ENCODE data around the gene SASH3.

SASH3 gene

DNA sequence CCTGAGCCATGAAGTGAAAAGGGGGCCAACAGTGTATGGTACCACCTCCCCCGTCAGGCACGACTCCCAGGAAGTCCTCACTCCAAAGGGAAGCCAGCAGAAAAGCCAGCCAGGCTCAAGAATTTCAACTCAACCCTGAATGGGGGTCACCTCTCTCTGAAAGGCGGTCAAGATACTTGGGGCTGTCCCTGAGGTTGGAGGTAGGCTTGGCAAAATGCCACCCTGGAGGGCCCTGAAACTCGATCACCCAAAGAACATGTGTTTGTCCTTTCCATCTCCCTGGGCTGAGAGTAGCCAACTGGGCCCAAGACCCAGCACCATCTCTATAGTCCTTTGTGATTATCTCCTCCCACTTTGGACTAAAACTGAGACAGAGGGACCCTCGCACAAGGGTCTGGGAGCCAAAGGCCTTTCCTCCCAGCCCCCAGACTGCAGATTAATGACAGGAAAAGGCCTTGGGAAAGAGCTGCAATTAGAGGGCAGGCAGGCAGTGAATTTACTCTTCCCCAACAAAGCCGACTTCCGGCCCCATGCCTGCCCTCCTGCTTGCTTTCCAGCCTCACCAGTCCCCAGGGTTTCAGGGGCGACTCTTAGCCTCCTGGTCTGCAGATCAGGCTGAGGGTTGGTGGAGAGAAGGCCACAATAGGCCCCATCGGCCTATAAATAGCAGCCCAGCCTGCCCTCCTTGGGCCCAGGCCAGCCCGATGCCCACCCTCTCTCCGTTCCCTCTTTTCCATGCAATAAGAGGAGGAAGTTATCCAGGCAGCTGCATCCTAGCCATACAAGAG lies 5.6 kb downstream of the SASH3 start:
- DNase-seq, result no peak

DNA sequence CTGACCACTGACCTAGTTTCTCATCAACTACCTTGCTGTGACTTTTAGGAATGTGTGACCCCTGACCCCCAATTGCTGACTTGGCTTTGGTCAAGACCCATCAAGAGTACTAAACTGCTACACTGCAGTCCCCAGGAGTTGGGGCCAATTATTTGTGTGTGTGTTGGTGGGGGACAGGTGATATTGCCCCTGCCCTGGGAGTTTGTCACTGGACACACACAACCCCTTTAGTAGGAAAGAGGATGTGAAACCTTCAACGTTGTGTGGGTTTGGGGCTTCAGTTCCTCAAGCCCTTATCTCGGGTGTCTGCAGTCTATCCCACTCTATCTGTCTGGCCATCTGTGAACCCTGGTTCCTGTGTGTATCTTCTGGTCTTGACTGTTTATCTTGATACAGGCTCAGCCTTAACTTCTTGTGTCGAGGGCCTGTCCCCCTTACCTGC lies 6.5 kb downstream of the SASH3 start:
- no peak for DNase-seq

DNA sequence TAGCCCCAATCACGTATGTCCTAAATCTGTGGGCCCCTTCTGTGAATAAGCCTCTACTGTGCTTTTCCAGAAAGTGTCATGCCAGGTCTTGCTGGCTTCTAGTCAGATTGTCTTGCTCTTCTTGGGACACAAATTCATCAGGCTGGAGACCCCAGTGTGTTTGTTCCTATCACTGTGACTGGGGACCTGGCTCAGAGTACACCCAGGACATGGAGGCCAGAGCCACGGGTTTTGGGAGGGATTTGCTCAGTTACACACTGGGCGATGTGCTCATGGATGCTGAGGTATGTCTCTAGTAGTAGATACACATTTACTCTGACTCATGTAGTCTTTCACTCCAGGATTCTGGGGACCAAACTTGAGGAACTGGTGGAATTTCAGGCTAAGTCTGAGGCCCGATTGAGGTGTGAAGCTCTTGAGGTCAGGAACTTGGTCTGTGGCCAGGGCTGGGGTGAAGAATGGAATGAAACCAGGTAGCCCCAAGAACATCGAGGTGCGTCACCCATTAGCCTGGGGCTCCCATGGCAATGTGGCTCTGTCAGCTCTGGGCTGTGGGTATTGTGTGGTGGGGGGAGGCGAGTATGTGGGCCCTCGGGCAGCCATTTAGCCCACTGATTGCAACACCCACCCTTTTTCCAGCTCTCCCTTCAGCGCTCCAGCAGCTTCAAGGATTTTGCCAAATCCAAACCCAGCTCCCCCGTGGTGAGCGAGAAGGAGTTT lies 7.7 kb downstream of the SASH3 start:
- DNase-seq, result no peak

DNA sequence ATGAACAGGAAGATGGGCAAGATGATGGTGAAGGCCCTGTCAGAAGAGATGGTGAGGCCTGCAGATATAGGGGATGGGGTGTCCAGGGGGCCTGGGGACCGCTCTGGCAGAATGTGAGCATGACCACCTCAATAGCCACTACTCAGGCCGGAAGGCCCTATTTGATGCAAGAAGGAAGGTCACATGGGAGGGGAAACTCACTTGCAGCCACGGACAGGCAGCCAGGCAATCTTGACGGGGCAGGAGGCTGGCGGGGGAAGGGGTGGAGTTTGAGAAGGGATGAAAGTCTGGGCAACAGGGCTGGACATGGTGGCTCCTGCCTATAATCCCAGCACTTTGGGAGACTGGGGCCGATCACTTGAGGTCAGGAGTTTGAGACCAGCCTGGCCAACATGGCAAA lies 8.8 kb downstream of the SASH3 start:
- DNase-seq, result no peak

DNA sequence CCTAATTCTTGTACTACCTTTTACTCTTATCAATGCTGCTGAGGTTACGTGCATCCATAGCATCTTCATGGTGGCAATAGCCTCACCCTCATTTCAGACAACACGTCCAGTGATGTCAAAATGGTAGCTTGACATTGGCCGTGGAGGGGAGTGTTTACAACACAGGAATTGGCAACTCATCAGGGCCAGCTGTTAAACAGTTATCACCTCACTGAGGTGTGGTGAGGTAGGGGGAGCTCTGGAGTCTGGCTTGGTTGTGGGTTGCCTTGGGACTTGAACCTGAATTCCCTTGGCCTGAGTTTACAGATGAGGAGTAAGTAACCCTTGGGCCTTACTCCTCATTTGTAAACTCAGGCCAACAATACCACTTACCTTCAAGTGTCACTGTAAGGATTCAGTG lies 10.4 kb downstream of the SASH3 start:
- no peak for DNase-seq

DNA sequence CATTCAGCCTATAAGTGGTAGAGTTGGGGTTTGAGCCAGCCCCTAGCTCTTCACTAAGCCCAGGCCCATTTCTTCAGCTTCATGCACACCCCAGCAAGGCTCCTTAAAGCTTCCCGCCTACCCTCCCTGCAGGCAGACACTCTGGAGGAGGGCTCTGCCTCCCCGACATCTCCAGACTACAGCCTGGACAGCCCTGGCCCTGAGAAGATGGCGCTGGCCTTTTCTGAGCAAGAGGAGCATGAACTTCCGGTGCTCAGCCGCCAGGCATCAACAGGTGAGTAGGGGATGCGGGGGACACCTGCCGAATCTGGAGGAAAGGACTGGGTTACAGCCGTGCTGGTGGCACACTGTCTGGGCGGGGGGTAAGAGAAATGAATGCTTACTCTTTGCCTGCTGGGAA lies 11.1 kb downstream of the SASH3 start:
- DNase-seq, result no peak

DNA sequence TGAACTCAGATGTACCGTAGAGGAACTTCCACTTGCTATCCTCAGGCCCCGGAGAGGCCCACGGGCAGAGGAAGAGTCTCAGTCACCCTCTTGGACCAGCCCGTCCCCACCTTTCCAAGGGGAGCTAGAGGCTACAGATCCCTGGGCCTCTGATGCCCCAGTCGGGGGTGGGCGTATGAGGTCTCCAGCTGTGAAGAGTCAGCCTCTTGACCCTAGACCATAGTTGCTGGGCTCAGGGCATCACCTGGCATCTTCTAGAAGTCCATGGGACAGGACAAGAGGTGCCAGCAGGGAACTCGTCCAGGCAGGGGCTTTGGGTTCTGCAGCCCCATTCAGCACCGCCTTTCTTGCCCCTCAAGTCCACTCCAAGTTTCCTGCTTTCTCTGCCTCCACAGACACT lies 11.6 kb downstream of the SASH3 start:
- DNase-seq, result no peak

DNA sequence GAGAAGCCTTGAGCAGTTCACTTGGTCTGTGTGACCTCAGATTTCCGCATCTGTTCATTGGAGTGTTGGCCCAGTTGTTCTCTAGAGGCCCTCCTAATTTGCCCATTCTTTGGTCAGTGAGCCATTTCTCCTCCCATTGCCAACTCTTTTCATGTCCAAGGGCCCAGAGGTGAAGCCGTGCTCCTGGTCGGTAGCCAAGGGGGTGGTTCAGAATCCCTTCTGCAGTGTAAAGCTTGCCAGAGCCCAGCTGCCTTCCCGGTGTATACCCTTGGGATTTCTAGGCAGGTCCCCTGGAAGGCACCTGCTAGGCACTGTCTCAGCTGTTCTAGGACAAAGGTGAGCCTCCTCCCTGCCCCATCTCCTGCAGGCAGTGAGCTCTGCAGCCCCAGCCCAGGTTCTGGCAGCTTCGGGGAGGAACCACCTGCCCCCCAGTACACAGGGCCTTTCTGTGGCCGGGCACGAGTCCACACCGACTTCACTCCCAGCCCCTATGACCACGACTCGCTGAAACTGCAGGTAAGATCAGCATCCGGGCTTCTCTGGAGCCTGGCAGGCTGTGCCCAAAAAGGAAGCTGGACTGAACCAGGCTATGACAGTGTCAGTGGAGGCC lies 12.3 kb downstream of the SASH3 start:
- DNase-seq, result no peak

DNA sequence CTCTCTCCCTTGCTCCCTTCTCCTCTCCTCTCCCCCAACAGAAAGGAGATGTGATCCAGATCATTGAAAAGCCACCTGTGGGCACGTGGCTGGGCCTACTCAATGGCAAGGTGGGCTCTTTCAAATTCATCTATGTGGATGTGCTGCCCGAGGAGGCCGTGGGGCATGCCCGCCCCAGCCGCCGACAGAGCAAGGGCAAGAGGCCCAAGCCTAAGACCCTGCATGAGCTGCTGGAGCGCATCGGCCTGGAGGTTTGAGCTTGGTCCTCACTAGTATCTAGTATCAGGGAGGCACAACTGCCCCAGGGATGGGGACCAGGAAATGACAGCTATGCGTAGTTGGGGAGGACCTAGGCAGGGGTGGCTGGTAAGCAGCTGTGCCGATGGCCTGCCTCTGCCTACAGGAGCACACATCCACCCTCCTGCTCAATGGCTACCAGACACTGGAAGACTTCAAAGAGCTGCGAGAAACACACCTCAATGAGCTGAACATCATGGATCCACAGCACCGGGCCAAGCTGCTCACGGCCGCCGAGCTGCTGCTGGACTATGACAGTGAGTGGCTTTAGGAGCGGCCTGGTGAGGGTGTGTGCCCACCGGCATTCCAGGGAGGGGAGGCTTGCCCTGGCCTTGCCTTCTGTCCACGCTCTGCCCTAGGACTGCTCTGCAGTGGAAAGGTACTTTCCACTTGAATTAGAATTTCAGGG lies 13.0 kb downstream of the SASH3 start:
- no peak for DNase-seq

DNA sequence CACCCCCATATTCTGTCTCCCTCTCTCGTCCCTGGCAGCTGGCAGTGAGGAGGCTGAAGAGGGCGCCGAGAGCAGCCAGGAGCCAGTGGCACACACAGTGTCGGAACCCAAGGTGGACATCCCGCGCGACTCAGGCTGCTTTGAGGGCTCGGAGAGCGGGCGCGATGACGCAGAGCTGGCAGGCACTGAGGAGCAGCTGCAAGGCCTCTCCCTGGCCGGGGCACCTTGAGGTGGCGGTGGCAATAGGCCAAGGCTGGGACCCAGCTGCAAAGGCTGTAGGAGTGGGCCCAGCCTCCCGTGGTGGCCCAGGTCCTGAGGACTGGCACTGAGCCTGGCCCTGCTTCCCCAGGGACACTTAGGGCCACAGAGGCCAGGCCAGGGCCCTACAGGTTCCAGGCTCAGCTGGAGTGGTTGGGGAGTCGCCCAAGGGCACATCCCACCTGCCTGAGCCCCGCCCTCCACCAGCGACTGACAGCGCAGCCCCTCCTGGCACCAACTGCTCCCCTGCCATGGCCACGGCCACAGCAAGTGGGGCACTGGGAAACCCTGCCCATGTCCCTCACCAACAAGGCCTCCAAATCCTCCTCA lies 13.9 kb downstream of the SASH3 start:
- no peak for DNase-seq

DNA sequence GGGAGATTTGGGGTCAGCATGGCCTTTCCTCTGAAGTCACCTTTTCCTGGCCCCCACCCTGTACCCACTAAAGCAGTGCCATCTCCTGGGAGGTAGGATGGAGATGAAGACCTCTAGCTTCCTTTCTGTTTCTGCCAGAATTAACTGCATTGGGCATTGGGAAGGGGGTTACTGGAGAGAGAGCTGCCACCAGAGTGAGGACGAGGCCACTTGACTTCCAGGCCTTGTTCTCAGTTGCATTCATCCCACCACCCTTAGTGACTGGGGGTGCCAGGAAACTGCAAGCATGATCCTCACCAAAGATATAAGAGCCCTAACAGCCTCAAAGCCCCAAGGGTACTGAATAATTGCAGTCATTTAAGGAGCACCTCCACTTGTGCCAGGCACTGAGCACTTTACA lies 15.8 kb downstream of the SASH3 start:
- DNase-seq, result no peak

DNA sequence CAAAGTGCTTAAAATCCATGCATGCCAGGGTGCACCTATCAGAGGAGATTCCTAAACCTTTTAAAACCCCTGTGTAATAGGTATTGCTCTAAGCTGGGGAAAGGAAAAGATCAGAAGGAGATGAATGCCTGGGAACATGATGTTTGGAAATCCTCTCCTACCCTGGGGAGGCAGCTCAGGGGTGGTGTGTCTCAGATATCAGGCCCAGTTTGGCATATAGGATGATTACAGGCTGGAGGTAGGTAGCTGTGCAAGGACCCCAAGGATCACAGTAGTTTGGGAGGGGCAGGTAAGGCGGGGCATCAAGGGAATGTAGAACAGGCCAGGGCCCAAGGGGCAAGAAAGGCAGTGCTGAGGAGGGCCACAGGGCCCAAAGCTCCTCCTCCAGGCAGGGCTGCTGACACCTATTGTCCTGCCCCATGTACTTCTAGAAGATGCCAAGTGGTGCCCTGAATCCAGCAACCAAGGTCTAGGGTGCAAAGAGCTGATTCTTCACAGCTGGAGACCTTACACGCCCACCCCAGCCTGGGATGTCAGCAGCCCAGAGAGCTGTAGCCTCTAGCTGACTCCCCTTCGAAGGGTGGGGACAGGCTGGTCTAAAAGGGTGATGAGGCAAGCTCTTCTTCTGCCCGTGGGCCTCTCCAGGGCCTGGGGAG lies 17.6 kb downstream of the SASH3 start:
- DNase-seq, result no peak

DNA sequence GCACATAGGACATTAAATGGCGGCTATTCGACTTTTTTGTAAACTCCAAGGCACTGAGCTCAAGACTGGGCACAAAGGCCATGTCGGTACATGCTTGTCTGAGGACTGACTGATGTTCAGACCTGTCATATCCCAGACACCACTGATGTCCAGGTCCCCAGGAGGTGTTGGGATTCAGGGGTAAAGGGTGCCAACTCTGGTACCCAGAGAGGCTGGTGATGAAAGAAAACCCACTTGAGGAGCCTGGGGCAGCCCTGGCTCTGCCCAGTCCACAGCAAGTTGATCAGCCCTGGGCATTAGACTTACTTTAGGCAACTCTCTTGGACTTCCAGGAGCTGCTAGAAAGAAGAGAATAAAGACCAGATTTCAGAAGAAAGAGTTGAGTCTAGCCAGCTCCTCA lies 18.7 kb downstream of the SASH3 start:
- no peak for DNase-seq

DNA sequence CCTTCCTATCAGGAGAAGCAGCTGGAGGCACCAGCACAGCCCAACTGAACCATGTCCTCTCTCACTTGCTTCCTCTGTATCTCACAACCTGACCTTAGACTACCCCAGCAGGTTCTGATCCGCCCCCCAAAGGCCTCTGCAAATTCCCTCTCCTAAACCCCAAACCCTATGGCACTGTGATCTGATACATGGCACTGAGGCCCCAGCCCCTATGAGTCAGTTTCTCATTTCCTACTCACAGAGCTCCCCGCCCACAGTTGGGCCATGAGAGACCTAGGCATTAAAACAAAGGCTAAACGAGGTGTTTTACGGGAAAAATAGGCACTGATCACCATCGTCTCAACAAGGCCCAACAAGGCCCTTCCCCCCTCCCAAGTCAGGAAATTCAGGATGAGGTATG lies 19.1 kb downstream of the SASH3 start:
- DNase-seq, result no peak

DNA sequence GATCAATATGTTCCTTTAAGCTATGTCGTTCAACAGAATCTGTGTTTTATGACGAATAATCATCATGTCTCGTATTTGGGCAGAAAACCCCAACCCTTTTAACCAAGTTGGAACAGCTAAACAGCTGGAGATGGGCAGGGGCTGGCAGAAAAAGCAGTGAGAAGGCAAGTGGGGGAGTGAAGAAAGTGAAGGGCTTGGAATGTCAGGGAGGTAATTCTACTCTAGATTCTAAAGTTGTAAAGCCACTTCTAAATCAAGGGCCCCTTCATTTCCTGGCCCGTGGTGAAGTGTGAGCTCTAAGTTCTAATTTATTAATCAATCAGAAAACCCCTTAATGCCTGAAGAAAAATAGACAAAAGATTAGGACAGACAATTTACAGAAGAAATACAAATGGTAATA lies 20.4 kb downstream of the SASH3 start:
- DNase-seq, result no peak

DNA sequence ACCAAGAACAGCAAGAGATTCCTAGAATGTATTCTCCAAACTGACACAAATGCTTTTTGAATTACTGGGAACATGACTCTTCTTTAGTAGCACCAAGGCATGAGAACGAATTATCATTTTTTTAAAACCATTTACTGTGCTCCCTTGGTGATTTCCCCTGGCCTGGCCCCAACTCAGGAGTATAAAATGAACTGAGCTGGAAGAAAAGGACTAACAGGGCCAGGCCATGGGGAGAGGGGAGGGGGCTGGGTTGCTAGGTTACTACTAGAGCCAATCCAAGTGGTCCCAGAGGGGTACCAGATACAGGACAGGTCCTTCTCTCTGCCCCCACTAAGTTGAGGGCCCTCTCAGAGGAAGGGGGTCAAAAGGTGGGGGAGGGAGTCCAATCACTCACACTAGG lies 23.1 kb downstream of the SASH3 start:
- DNase-seq, result no peak

DNA sequence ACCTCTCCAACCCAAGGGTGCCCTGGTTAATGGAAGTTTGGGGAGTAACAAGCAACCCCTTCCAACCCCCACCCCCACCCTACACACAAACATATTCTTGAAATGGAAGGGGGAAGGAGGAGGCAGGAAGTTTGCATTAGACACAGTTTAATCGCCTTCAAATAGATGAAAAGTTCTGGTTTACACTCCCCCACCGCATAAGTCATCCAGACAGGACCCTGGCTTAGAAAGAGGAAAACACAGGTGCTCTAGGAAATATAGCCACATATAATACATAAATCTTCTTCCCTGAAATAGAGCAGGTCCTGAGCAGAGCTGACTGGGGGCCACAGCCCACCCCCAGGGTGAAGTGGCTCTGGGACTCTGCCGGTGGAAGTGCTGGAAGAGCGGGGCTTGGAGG lies 25.1 kb downstream of the SASH3 start:
- DNase-seq, result no peak

DNA sequence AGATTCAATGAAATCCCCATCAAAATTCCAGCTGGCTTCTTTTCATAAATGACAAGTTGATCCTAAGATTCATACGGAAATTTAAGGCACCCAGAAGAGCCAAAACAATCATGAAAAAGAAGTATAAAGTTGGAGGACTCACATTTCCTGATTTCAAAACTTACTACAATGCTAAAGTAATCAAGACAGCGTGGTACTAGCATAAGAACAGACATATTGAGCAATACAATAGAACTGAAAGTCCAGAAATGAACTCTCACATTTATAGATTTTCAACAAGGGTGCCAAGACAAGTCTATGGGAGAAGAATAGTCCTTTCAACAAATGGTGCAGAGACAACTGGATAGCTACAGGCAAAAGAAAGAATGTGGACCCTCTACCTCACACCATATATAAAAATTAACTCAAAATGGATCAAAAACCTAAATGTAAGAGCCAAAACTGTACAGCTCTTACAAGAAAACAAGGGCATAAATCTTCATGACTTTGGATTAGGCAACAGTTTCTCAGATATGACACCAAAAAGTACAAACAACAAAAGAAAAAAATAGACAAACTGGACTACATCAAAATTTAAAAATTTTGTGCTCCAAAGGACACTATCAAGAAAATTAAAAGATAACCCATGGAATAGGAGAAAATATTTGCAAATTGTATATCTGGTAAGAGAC lies 28.5 kb downstream of the SASH3 start:
- DNase-seq, result no peak

DNA sequence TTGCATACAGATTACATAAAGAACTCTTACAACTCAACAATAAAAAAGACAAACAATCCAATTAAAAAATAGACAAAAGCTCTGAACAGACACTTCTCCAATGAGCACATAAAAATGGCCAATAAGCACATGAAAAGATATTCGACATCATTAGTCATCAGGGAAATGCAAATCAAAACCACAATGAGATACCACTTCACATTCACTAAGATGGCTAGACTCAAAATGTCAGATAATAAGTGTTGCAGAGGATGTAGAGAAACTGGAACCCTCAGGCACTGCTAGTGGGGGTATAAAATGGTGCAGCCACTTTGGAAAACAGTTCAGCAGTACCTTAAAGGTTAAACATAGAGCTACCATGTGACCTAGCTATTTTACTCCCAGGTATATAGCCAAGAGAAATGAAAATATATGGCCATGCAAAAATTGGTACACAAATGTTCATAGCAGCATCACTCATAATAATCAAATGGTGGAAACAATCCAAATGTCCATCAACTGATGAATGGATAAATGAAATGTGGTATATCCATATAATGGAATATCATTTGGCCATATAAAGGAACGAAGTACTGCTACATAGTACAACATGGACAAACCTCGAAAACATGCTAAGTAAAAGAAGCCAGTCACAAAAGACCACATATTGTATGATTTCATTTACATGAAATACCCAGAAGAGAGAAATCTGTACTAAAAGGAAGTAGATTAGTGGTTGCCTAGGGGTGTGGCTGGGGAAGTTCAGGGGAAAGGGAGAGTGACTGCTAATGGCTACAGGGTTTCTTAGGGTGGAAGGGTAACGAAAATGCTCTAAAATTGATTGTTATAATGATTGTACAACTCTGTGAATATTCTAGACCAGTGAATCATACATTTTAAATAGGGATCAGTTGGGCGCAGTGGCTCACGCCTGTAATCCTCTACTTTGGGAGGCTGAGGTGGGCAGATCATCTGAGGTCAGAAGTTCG lies 29.4 kb downstream of the SASH3 start:
- no peak for DNase-seq

DNA sequence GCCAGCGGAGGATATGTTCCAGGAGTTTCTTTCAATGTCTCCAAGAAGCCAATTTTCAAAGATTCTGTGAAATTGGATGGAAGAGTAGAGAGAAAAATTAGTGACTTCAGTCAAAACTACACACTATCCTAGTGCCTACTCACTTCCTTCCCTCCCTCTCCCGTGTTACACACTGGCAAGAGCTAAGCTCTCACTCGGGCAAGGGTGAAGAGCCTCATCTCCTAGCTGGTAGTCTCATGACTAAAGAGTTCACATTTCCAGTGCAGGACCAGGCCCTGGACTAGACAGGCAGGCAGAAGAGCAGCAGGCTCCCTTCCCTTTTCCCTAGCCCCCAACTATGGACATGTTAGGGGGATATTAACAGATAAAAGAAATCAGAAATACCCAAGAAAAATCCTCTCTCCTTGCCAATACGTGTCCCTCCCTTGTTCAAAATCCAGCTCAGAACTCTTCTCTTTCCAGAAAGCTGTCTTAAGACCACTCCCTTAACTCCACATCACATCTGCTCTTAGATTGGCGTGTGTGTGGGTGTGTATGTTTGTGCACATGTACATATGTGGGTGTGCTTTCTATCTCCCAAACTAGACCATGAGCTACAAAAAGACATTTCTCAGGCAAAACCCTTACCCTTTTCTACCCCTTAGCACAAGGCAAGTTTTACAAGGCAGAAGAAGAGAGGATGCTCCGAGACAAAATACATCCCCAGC lies 34.1 kb downstream of the SASH3 start:
- DNase-seq, result no peak
